Spleen (tissue), 11 donors: ENCODE data around the gene ANO2. TPM values are rescaled to one million over a fixed set of nuclear protein-coding genes. Genes with fewer than 3 reads are reported as not detected.

Experiments
- DNase-seq: peaks from one replicate; pipeline ENCODE4 v3.0.0-alpha.2; 2020
- H3K27ac ChIP-seq, 8 donors: fragments of 200-600 bp; sonication (generic) in 7 of 8; 1 replicate in 4 of 8; 2 replicates in 4 of 8; pipeline versions ENCODE4 v1.5.0 to v1.8.0; 2016 to 2021; ENCODE audit warnings: inconsistent platforms in 4 of 8, mild to moderate bottlenecking in 4 of 8, moderate library complexity in 1 of 8
- H3K27me3 ChIP-seq, 7 donors: fragments of 200-600 bp; sonication (generic) in 6 of 7; replicated peaks in 1 of 7; 1 replicate in 4 of 7; 2 replicates in 3 of 7; pipeline versions ENCODE4 v1.5.0 to v1.8.0; 2016 to 2021; ENCODE audit warnings: inconsistent platforms in 3 of 7, mild to moderate bottlenecking in 1 of 7
- H3K36me3 ChIP-seq, 6 donors: fragments of 200-600 bp; sonication (generic) in 5 of 6; 1 replicate in 4 of 6; 2 replicates in 2 of 6; pipeline versions ENCODE4 v1.5.0 to v1.8.0; 2016 to 2021; ENCODE audit warnings: inconsistent platforms in 2 of 6
- H3K4me1 ChIP-seq, 6 donors: fragments of 200-600 bp; sonication (generic) in 5 of 6; 1 replicate in 3 of 6; 2 replicates in 3 of 6; pipeline versions ENCODE4 v1.5.0 to v1.8.0; 2016 to 2021; ENCODE audit warnings: inconsistent platforms in 3 of 6
- H3K4me3 ChIP-seq, 8 donors: fragments of 200-600 bp; sonication (generic) in 7 of 8; 1 replicate in 4 of 8; 2 replicates in 4 of 8; pipeline versions ENCODE4 v1.5.0 to v1.8.0; 2016 to 2021; ENCODE audit warnings: inconsistent platforms in 4 of 8, mild to moderate bottlenecking in 4 of 8, moderate library complexity in 2 of 8
- H3K9me3 ChIP-seq, 8 donors: fragments of 200-600 bp; sonication (generic) in 7 of 8; 1 replicate in 4 of 8; 2 replicates in 4 of 8; pipeline versions ENCODE4 v1.5.0 to v1.8.0; 2016 to 2021; ENCODE audit warnings: inconsistent platforms in 4 of 8
- POLR2A ChIP-seq, 3 donors: fragments of 450-650 bp; IDR thresholded peaks; one replicate each; pipeline ENCODE4 v1.5.1; 2017; ENCODE audit warnings: antibody characterized with exemption in 3 of 3, mild to moderate bottlenecking in 1 of 3
- POLR2AphosphoS5 ChIP-seq, 3 donors: sonication (generic); formaldehyde crosslinking; IDR thresholded peaks; one replicate each; pipeline ENCODE4 v1.5.1; 2017; ENCODE audit warnings: antibody characterized with exemption in 3 of 3
- WGBS, 5 donors: extraction: QIAGEN DNeasy Blood & Tissue Kit in 3 of 5; methylation state at CpG; one replicate each; pipeline versions ENCODE4 v1.1.5 to v1.1.7; 2013 to 2018; 5-methylcytosine and 5-hydroxymethylcytosine counted together
- intact Hi-C: fragments of 100-400 bp; cut with DNase I; formaldehyde crosslinking; loops from one replicate; pipeline ENCODE4 v1.15.0; 2023; ENCODE audit warnings: low total_unique reads
- polyA plus RNA-seq, 3 donors: library from polyadenylated mRNA; stranded (reverse); fragments of 200-250 nt; gene quantifications; one replicate each; pipeline ENCODE4 v1.2.1, GENCODE V29; 2013
- total RNA-seq, 7 donors: library from RNA; depleted of rRNA in 3 of 7; stranded (reverse); fragments of >200 nt in 3 of 7; fragmentation: NEBNext Ultra II Directional in 4 of 7; extraction: Animal tissue kit (Norgen Biotek cat#: 25700) in 4 of 7; gene quantifications; one replicate each; pipeline versions ENCODE4 v1.1.0 to v1.2.1, GENCODE V29; 2016 to 2021
- TF ChIP-seq, protein P1 (sequence below), 11 experiments: fragments of 200-600 bp in 7 of 11; fragments of 450-650 bp in 4 of 11; sonication (generic) in 4 of 11; IDR thresholded peaks in 8 of 11; conservative IDR thresholded peaks in 3 of 11; 1 replicate in 7 of 11; 2 replicates in 4 of 11; pipeline versions ENCODE4 v1.4.0 to v1.8.0; 2016 to 2021; ENCODE audit warnings: antibody characterized with exemption in 11 of 11, inconsistent platforms in 4 of 11, mild to moderate bottlenecking in 1 of 11
- donor health status: healthy with polysubstance abuse.
- donor health status: DM: no; HTN: no; CAD: no; lungs with moderate emphysema.
- donor health status: DM: no; HTN: no; CAD: no.
- donor health status: Bipolar disorder and iron deficiency.
- donor health status: healthy.
- donor health status: DM: no; HTN: no; CAD: no.
- donor health status: DM: yes; HTN: yes; CAD: no.

Gene ANO2
- total and polyA plus RNA-seq, 10 donors = 1.1 to 35.1 (median 14.2) TPM

DNA sequence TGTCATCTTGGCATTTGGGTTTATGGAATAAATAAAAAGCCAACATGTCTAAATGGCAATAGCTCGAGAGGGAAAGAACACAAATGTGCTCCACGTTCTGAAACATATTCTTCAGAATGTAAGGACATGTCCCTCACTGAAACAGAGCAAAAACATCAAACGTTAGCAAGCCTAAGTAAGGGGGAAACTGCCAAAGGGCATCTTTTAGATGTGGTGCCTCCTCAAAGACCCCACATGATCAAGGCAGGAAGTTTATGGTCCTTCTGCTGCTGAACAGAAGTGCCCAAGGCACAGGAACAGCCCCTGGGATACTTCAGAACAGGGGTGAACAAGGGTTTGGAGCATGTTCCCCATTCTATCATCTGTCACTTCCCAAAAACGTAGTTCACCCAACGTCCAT, 227.0 kb downstream of the ANO2 start:
- TF ChIP-seq, protein P1, sequence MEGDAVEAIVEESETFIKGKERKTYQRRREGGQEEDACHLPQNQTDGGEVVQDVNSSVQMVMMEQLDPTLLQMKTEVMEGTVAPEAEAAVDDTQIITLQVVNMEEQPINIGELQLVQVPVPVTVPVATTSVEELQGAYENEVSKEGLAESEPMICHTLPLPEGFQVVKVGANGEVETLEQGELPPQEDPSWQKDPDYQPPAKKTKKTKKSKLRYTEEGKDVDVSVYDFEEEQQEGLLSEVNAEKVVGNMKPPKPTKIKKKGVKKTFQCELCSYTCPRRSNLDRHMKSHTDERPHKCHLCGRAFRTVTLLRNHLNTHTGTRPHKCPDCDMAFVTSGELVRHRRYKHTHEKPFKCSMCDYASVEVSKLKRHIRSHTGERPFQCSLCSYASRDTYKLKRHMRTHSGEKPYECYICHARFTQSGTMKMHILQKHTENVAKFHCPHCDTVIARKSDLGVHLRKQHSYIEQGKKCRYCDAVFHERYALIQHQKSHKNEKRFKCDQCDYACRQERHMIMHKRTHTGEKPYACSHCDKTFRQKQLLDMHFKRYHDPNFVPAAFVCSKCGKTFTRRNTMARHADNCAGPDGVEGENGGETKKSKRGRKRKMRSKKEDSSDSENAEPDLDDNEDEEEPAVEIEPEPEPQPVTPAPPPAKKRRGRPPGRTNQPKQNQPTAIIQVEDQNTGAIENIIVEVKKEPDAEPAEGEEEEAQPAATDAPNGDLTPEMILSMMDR (IDR thresholded peaks at IDR 0.05 in 8 of 11, conservative IDR thresholded peaks at IDR 0.05 in 3 of 11) = no peak
- TF ChIP-seq POLR2AphosphoS5 (IDR thresholded peaks at IDR 0.05) (no peak), POLR2A (IDR thresholded peaks at IDR 0.05) (no peak)
- Histone ChIP-seq H3K4me3 (no peak overlapping the region), H3K27ac (no peak overlapping the region), H3K36me3 (no peaks in the 10 kb centered on the region), H3K27me3 (peaks cover 0 to 32% (median 0%) of the 10 kb centered on the region in 7 donors), H3K9me3 (no peaks in the 10 kb centered on the region), H3K4me1 (peaks cover 0 to 6% (median 0%) of the 10 kb centered on the region in 6 donors)
- DNase-seq = no peak
- intact Hi-C loops = no loop called here
- WGBS, 5 donors = 48 to 56% (median 52%) methylated on average over 5 of the region's 5 CpGs

- H3K4me1 ChIP-seq = peaks cover 0 to 6% (median 0%) of the 10 kb centered on the region in 6 donors
- intact Hi-C loops = no loop called here
- H3K36me3 ChIP-seq = no peaks in the 10 kb centered on the region
- no peak overlapping the region for H3K27ac ChIP-seq
- TF ChIP-seq POLR2AphosphoS5 (IDR thresholded peaks at IDR 0.05) (no peak), POLR2A (IDR thresholded peaks at IDR 0.05) (no peak)
- TF ChIP-seq, protein P1 (IDR thresholded peaks at IDR 0.05 in 8 of 11, conservative IDR thresholded peaks at IDR 0.05 in 3 of 11) = no peak
- no peak overlapping the region for H3K4me3 ChIP-seq
- no peak for DNase-seq
- 69 to 88% (median 86%) methylated on average over 3 of the region's 3 CpGs for WGBS, 5 donors
- no peaks in the 10 kb centered on the region for H3K9me3 ChIP-seq
- peaks cover 0 to 23% (median 0%) of the 10 kb centered on the region in 7 donors for H3K27me3 ChIP-seq
Measured at GRCh38 chr12:5716976-5717375, 228.1 kb downstream of the ANO2 start.

GRCh38 chr12:5716201-5716600, 228.9 kb downstream of the ANO2 start:
- Histone ChIP-seq H3K4me3 (no peak overlapping the region), H3K4me1 (peaks cover 0 to 6% (median 0%) of the 10 kb centered on the region in 6 donors), H3K27me3 (peaks cover 0 to 15% (median 0%) of the 10 kb centered on the region in 7 donors), H3K27ac (peak overlapping the region in 1 of 8 donors; percentile 16), H3K36me3 (no peaks in the 10 kb centered on the region), H3K9me3 (no peaks in the 10 kb centered on the region)
- 69 to 91% (median 74%) methylated on average over 1 of the region's 1 CpG for WGBS, 5 donors
- TF ChIP-seq, protein P1 (IDR thresholded peaks at IDR 0.05 in 8 of 11, conservative IDR thresholded peaks at IDR 0.05 in 3 of 11) = no peak
- no peak for TF ChIP-seq POLR2A (IDR thresholded peaks at IDR 0.05)
- no peak for TF ChIP-seq POLR2AphosphoS5 (IDR thresholded peaks at IDR 0.05)
- DNase-seq = no peak
- intact Hi-C loops = no loop called here

GRCh38 chr12:5715021-5715420, 230.0 kb downstream of the ANO2 start:
- no peaks in the 10 kb centered on the region for H3K36me3 ChIP-seq
- H3K4me3 ChIP-seq = no peak overlapping the region
- no peak overlapping the region for H3K27ac ChIP-seq
- intact Hi-C loops = no loop called here
- WGBS, 5 donors = 64 to 90% (median 68%) methylated on average over 4 of the region's 4 CpGs
- TF ChIP-seq POLR2A (IDR thresholded peaks at IDR 0.05) (no peak), POLR2AphosphoS5 (IDR thresholded peaks at IDR 0.05) (no peak)
- TF ChIP-seq, protein P1 (IDR thresholded peaks at IDR 0.05 in 8 of 11, conservative IDR thresholded peaks at IDR 0.05 in 3 of 11) = no peak
- no peaks in the 10 kb centered on the region for H3K9me3 ChIP-seq
- peaks cover 0 to 6% (median 0%) of the 10 kb centered on the region in 6 donors for H3K4me1 ChIP-seq
- H3K27me3 ChIP-seq = peaks cover 0 to 8% (median 0%) of the 10 kb centered on the region in 7 donors
- no peak for DNase-seq
